G401.6 (cell line): ENCODE data around the gene AGAP9.
"Not testable (repeated sequence)": the region's sequence is repeated elsewhere in the genome, so short reads cannot be mapped to it uniquely, and the experiment has no call there.

ENCODE experiments used
- FAIRE-seq: peaks from 2 replicates; lab custom pipeline; 2012; peaks lifted over from hg19 to GRCh38; lab: Jason Lieb, UNC

The AGAP9 gene

DNA sequence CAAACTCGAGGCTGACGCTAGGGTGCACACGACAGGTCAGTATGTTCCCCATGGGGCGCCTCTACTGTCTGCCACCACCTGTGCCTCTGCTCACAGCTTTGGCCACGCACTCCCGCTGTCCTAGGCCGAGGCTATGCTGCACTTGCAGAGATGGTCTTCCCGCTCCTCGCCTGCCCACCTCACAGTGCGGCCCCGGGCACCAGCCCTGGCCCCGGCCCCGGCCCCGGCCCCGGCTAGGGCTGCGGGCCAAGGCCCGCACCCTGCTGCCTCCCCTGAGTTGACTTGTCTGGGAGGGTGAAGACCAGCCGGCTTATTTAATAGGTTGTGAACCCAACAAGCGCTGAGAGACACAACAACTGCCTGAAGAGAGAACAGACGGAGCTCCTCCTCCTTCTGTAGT lies at the start of gene AGAP9:
TSS of gene AGAP9 (minus strand) at position 164 of the 400 bp plus-strand sequence. CDS start at position 52, 112 bp downstream.
- FAIRE-seq = not testable (repeated sequence)

DNA sequence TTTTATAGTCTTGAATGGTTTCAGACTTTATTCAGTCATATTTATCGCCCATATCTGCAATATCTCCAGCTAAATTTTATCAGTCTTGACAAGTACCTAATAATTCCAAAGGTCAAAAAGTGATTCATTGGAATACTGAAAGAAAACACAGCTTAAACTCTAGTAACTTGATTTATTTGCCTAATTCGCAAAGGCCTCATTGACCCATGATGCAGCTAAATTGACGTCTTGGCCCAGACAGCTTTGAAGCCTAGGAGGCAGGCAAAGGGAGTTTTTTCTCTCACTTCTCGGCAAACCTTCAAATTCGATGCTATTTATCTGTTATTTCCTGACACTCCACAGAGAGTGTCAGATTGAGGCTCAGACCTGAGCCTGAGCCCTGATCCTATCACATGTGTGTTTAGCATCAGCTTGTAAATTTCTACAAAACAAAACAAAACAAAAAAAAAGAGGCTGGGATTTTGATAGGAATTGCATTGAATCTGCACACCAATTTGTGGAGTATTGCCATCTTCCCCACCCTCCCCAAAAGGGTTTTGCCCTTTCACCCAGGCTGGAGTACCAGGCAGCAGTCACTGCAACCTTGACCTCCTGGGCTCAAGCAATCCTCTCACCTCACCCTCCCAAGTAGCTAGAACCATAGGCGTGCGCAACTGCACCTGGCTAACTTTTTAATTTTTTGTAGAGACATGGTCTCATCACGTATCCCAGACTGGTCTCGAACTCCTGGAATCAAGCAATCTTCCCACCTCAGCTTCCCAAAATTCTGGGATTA lies 47.9 kb upstream of the AGAP9 start:
- FAIRE-seq = not testable (repeated sequence)

DNA sequence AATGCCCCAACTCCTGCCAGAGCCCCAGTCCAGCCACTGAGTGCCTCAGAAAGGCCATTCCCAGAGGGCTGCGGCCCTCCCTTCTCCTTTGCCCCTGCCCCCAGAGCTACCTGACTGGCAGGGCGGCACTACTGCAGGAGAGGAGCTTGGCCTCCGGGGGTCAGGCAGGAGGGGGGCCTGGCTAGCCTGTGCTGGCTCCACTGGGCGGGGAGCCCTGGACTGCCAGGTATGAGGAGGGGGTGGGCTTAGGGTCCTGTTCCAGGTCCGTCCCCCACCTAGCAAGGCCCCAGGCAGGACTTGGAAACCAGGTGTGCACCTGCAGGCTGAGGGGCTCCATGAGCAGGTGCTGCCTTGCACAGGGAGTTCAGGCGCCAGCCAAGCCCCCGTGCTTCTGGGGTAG lies 43.3 kb upstream of the AGAP9 start:
- not testable (repeated sequence) for FAIRE-seq

DNA sequence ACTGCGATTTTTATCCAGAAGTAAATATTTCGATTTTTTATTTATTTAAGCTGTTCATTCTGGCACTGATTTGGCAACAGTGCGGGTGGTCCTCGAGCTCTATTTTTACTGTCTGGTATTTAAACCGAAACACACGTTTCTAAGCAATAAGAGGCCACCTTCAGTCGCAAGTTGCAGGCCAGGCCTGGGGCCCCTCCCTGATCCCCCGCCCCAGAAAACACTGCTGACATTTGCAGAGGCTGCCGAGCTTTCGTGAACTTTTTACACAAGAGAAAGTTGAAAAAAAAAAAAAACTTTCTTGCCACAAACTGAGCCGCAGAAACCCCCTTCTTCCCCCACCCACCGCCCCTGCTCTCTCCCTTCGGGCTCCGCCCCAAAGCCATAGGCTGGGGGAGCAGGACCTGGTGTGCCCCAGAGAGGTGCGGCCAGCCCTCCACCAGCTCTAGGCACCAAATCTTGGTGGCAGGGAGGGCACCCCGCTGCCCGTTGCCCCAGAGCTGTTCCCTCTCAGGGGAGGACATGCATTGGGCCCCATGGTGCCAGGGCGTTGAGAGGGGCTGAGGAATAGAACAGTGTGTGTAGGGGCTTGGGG lies 42.8 kb upstream of the AGAP9 start:
- not testable (repeated sequence) for FAIRE-seq

DNA sequence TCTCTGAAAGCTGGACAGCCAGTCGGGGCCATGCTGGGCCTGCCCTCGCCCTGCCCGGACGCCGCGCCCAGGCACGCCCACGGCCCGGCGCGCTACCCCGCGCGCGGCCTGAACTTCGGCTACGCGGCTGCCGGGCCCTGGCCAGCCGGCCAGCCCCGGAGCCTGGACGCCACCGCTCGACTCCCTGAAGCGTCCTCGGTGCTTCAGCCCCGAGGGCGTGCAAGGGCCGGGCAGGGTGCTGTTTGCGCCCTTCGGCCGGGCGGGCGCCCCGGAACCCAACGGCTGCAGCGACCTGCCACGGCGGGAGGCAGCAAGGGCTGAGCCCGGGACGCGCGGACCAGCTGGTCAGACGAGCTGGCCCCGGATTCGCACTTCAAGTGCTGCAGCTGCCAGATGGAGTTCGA lies 42.1 kb upstream of the AGAP9 start:
- not testable (repeated sequence) for FAIRE-seq

DNA sequence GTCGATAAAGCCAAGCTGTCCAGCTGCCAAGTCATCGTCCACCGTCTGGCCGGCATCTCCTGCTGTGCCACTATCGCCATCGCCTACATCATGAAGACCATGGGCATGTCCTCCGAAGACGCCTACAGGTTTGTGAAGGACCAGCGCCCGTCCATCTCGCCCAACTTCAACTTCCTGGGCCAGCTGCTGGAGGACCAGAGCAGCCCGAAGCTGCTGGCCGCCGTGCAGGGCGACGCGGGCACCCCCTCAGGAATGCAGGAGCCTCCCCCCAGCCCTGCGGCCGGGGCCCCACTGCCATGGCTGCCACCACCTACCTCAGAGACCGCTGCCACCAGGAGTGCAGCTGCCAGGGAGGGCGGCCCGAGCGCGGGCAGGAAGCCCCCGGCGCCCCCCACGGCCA lies 41.5 kb upstream of the AGAP9 start:
- not testable (repeated sequence) for FAIRE-seq

DNA sequence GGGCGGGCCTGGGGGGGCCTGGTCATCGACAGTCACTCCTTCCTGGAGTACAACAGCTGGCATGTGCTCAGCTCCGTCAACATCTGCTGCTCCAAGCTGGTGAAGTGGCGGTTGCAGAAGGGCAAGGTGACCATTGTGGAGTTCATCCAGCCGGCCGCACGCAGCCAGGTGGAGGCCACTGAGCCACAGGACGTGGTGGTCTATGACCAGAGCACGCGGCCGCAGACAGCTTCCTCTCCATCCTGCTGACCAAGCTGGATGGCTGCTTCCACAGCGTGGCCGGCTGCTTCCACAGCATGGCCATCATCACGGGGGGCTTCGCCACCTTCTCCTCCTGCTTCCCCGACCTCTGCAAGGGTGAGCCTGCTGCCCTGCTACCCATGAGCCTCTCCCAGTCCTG lies 40.9 kb upstream of the AGAP9 start:
- FAIRE-seq = not testable (repeated sequence)

DNA sequence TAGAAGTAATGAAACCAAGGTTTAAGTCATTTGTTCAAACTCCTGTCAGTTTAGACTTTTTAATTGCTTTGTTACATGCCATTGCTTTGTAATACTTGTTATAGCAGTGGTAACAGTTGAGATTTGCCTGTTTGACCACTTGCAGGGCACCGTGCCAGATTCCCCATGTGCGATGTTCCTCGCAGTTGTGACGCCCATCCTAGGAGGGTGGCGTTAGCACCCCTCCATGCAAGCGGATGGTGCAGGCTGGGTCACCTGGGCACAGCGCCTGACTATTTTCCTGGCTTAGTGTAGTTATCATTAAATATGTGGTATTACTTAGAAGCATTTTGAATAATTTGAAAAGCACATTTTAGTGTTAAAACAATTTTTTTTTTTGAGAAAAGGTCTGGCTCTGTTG lies 37.0 kb upstream of the AGAP9 start:
- FAIRE-seq = not testable (repeated sequence)

DNA sequence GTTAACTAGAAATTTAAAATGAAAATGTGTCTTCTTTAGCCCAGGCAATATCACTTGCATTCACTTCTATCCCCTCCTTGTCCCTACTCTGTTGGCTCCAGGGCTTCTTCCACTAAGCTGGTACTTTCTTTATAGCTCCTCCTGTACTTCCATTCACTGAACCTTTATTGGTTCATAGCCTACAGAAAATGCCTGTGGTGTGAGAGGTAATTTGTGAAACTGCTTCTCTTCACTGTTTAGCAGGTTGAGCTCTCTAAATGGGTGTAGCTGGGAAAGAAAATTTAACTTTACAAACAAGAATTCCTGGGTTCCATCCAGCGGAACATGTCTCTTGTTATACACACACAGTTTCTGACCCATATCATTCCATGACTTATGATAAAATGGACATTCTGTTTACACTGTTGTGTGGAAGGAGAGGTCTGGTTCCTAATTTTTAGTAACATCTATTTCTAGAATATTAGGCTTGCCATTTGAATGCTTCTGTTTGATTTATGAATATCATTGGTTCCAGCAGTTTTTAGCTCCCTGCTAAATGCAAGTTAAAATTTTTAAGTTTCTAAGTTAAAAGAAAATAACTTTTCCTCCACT lies 36.4 kb upstream of the AGAP9 start:
- FAIRE-seq = not testable (repeated sequence)

DNA sequence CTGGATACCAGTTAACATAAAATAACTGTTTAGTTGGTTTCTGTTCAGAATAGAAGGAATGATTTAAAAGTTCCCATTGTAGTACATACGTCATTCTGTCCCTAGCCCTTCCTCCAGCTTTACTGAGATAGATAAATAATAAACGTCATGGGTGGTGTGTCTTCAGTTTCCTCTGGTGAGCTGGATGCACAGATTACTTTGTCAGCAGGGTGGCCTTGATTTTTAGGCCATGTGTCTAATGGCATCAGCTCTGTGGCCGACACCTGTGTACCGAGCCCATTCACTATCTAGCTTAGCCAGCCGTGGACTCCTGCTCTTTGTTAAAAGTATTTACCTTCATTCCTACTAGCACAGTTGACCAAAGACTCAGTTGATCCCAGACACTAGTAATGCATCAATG lies 34.7 kb upstream of the AGAP9 start:
- FAIRE-seq = not testable (repeated sequence)

DNA sequence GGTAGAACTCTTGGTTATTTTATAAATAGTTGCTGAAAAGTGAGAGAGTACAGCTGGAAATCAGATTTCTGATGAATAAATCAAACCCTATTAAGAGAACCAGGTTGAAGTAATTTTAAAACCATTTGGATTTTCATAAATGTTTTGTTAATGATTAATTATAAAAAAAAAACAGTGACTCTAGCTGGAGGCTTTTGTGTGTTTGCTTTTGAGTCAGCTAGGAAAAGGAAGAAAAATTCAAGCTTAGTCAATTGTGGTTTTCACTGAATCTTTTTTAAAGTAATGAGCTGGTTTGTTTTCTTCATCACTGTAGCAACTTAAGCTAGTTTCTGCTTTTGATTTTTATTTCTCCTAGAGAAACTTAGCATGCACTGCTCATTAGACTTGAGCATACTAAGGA lies 34.2 kb upstream of the AGAP9 start:
- not testable (repeated sequence) for FAIRE-seq

DNA sequence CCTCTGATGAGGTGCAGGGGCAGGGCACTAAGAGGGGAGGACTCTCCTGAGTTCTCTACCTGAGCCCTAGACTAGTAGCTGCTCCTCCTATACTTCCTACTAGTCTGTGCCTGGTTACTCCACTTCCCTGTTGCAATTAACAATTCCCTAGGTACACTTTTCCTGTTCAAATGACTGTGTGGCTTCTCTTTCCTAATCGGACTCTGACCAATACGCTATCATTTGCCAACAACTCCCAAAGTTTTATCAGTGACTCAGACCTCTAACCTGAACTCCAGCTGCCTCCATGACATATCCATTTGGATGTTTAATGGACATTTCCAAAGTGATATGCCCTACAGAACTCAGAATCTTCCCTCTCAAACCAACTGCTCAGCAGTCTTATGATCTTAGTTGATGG lies 31.9 kb upstream of the AGAP9 start:
- FAIRE-seq = not testable (repeated sequence)

DNA sequence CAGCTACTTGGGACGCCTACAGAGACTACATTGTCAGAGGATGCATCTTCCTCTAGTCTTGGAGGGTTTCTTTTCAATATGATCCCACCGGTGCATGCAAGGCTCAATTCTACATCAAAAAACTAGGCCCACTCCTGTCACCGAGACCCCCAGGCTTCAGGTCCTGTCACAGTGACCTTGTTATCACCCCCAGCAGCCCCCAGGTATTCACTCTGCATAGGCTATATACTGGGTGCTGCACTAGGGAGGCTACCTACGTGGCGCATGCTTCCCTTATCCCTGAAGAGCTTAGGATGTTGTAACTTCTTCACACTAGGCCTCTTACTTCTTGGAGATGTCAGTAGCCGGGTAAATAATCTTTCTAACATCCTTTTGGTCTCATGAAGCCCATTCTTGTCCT lies 31.1 kb upstream of the AGAP9 start:
- not testable (repeated sequence) for FAIRE-seq

DNA sequence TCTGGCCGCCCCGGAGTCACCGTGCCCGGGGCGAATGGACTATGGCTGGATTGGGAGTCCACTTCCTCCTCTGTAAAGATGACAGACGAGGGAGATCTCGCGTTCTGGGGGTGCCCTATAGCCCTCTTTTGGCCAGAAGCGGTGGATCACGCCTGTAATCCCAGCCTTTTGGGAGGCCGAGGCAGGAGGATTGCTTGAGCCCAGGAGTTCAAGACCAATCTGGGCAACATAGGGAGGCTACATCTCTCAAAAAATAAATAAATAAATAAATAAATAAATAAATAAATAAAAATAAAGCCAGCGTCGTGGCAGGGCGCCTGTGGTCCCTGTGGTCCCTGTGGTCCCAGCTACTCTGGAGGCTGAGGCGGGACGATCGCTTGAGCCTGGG lies 30.4 kb upstream of the AGAP9 start:
- not testable (repeated sequence) for FAIRE-seq

DNA sequence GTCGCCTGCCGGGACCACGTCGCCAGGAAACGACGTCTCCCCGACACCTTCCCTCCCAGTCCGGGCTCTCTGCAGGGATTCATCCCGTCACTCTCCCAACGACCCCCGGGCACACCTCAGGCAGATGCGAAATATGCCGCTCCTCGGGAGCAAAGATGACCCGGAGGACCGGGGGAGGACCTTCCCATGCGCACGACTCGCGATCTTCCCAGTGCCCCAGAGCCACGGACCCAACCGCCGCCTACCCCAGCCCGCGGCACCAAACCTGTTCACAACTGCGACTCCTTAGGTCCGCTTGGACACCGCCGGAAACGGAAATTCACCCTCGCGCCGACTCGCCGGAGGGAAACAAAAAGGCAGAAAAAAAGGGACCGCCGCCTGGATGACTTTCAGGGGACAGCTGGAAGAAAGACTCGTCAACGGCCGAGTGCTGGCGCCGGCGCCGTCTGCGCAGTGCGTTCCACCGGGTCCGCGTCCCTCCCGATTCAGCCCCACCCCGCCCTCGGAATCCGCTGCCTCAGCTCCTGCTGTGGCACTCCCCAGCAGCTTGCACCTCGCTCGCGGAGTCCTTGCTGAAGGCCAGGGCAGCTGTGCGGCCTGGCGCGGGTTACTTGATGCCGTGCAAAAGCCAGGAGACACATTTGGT lies 29.9 kb upstream of the AGAP9 start:
- not testable (repeated sequence) for FAIRE-seq

DNA sequence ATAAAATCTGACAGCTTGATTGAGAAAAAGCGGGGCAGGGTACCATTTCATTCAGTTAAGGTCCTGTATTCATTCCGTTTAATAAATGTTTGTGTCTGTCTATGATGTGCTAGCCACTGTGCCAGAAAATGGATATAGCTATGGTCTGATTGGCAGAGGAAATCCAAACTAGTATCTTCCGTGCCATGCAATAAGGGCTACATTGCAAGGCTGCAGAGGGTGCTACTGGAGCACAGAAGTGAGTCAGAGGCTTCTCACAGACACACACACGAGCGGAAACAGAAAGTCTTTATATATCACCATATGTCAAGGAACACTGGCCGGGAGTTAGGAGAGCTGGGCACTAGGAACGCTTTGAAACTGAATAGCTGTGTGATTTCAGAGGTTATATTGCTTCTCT lies 29.3 kb upstream of the AGAP9 start:
- FAIRE-seq = not testable (repeated sequence)

DNA sequence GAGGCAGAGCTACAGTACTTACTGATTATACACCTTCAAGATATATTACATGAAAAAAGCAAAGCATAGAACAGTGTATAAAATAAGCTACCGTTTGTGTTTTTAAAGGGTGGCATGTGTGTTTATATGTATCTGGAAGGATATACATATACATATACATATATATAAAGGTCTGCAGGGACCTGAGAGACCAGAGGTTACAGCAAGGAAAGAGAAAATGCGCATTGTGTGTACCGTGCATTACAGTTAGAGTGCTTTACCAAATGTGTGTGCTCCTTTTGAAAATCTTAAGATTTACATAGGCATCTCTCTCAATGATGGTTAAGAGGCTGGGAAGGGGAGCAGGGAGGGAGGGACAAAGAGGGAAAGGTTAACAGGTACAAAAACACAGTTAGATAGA lies 23.8 kb upstream of the AGAP9 start:
- FAIRE-seq = not testable (repeated sequence)

DNA sequence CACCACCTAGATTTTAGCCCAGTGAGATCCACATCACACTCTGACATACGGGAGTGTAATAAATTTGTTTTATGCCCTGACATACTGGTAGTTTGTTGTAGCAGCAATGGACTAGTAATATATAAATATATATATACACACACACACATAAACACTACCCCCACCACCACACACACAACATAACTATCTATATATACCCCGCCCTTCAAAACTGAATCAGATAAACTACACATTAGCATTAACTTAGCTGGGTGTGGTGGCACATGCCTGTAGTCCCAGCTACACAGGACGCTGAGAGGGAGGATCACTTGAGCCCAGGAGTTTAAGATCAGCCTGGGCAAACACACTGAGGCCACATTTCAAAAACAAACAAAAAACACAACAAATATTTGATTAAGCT lies 13.0 kb upstream of the AGAP9 start:
- FAIRE-seq = not testable (repeated sequence)

DNA sequence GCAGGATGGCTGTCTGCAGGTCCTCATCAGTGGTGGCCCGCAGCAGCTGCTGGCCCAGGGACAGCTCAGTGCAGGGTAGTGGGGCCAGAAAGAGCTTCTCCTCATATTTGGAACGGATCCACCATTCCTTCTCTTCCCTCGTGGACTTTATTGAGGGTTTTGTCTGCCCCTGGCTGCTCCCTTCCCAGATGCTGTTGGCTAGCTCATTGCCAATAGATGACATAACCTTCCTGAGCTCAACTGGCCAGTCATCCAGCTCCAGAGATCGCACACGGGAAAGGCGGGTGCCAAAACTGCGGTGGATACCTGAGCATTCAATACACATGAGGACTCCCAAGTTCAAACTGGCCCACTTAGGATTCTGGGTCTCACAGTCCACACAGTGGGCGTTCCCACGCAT lies 21.1 kb downstream of the AGAP9 start:
- FAIRE-seq = not testable (repeated sequence)

DNA sequence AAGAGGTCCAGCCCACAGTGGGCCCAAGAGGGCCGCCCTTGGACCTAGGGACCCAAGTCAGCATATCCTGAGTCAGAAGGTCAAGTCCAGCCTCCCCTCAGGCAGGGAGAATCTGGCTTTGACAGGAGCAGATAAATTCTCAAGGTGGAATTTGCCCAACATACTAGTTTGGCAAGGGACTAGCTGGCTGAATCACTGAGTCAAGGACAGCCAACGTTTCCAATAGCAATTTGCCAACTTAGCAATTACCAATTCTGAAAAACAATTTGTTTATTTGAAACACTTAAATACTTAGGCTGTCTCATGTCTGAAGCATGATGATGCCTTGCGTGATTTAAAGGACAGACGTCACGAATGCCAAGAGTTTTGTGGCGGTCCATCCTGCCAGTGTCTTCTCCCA lies 29.2 kb downstream of the AGAP9 start:
- not testable (repeated sequence) for FAIRE-seq

DNA sequence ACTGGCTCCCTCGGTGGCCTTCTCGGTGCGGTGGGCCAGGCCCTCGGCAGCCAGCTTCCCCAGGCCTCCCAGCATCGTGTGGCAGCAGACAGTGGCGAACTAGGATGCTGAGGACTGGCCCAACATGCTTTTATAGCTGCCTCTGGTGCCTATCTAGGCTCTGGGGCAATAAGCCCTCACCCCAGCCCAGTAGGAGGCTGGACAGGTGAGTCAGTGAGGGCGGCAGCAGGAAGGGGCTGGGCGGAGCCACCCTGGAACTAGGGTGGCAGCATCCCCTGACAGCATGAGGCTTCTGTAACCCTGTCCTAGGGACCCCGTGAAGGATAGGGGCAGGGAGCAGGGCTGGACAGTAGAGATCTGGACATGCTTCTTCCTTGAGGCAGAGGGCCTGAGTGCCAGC lies 31.8 kb downstream of the AGAP9 start, which contains the start of gene FAM25G:
TSS of gene FAM25G (minus strand) at position 101 of the 400 bp plus-strand sequence. CDS start at position 75, 26 bp downstream.
- not testable (repeated sequence) for FAIRE-seq

DNA sequence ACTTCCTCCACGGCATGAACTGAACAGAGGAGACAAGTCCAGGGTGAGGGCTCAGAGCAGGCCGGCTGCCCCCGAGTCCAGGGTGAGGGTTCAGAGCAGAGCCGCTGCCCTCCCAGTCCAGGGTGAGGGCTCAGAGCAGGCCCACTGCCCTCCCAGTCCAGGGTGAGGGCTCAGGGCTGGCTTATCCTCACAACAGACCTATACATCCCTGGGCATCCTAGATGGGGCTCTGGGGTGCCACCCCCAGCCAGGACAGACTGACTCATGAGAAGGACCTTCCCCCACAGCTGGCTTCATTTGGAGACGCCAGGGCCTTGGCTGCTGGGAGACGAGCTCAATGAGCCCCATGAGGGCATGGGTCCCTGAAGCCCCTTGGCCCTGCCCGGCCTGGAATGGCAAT lies 33.8 kb downstream of the AGAP9 start:
- FAIRE-seq = not testable (repeated sequence)

DNA sequence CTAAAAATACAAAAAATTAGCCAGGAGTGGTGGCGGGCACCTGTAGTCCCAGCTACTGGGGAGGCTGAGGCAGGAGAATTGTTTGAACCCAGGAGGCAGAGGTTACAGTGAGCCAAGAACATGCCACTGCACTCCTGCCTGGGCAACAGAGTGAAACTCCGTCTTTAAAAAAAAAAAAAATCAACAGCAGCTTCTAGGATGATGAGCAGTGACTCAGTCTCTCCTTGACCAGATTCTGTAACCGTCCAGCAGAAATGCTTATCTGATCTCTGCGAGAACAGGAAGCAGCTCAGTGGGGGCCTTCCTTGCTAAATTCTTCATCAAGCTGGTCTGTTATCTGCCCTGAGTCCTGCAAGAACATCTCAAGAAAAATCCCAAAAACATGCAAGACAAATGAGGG lies 37.5 kb downstream of the AGAP9 start:
- FAIRE-seq = not testable (repeated sequence)
